Renal cortical epithelial cell (primary cell): ENCODE measurements around the gene PABPN1L. TPM values are rescaled to one million over a fixed set of nuclear protein-coding genes. Genes with fewer than 3 reads are reported as not detected.

Experiments used
- total RNA-seq: library from RNA; depleted of rRNA; stranded (reverse); fragments of >200 nt; gene quantifications from 2 replicates; pipeline ENCODE4 v1.2.3, GENCODE V29; 2014

PABPN1L gene
- total RNA-seq, 1 donor from 2014 or later, result not detected

Other genes with a start within 250 kb of the PABPN1L start
- gene IL17C, start 228.1 kb downstream of the PABPN1L start, total RNA-seq, result not detected in 2 replicates
- 594 and 1,266 TPM in 2 replicates for gene CYBA, start 215.6 kb downstream of the PABPN1L start, total RNA-seq
- 29.6 and 87.2 TPM in 2 replicates for gene MVD, start 203.6 kb downstream of the PABPN1L start, total RNA-seq
- 0.05 and 0.35 TPM in 2 replicates for gene SNAI3, start 180.2 kb downstream of the PABPN1L start, total RNA-seq
- 8.4 and 9.7 TPM in 2 replicates for gene RNF166, start 160.3 kb downstream of the PABPN1L start, total RNA-seq
- gene CTU2, start 160.2 kb downstream of the PABPN1L start, total RNA-seq, result 5.6 and 11.1 TPM in 2 replicates
- gene PIEZO1, start 81.4 kb downstream of the PABPN1L start, total RNA-seq, result 147 and 282 TPM in 2 replicates
- gene CDT1, start 62.9 kb downstream of the PABPN1L start, total RNA-seq, result 1.1 and 7.6 TPM in 2 replicates
- gene APRT, start 54.7 kb downstream of the PABPN1L start, total RNA-seq, result 55.4 and 98.3 TPM in 2 replicates
- 14.4 and 41.0 TPM in 2 replicates for gene GALNS, start 9.7 kb downstream of the PABPN1L start, total RNA-seq
- 22.5 and 38.7 TPM in 2 replicates for gene TRAPPC2L, start 9.5 kb downstream of the PABPN1L start, total RNA-seq
- not detected in 2 replicates for gene CBFA2T3, start 110.5 kb upstream of the PABPN1L start, total RNA-seq
- 29.2 and 29.8 TPM in 2 replicates for gene ACSF3, start 227.2 kb upstream of the PABPN1L start, total RNA-seq